HepG2 (cell line): ENCODE measurements around the gene PAPPA2. TPM values are rescaled to one million over a fixed set of nuclear protein-coding genes. Genes with fewer than 3 reads are reported as not detected.

Experiments used
- ATAC-seq: fragments of 200-7000 bp; cut with Tn5 transposase; 3 replicates; pipeline ENCODE4 v1.9.1; 2020; ENCODE audit warnings: mild to moderate bottlenecking, moderate library complexity
- BruUV-seq: library from RNA; stranded (reverse); fragments of 400-500 nt; replicated peaks from 2 replicates; lab custom pipeline; 2021; lab: Mats Ljungman, UMichigan
- CTCF ChIA-PET: fragments of 300-600 bp; formaldehyde crosslinking; extraction: SDS; loops from one replicate; lab custom pipeline; 2021; ENCODE audit warnings: low total read pairs, inconsistent platforms, low intra/inter-chr PET ratio; lab: Yijun Ruan, JAX
- POLR2A ChIA-PET: fragments of 350-600 bp; sonication (Branson Sonifier 250); formaldehyde crosslinking; loops from one replicate; lab custom pipeline; 2020; ENCODE audit warnings: antibody characterized with exemption, inconsistent platforms; lab: Yijun Ruan, JAX
- DNase-seq: peaks from one replicate; pipeline ENCODE4 v3.0.0-alpha.2; 2015; ENCODE audit warnings: low spot score
- FAIRE-seq: peaks from 3 replicates; lab custom pipeline; 2011; peaks lifted over from hg19 to GRCh38; lab: Jason Lieb, UNC
- H2AFZ ChIP-seq: one replicate; pipeline ENCODE4 v1.6.1; 2011; ENCODE audit warnings: low read length, inconsistent platforms
- H3K27ac ChIP-seq: fragments of 300-600 bp; 3 replicates; pipeline ENCODE4 v1.8.0; 2011; ENCODE audit warnings: mixed run types, mild to moderate bottlenecking, mixed read lengths, low read length, inconsistent platforms; ENCODE audit not compliant: insufficient read depth; ENCODE audit errors: extremely low read length
- H3K27me3 ChIP-seq, 2 experiments: fragments of 200-600 bp in 1 of 2; 2 replicates in 1 of 2; 3 replicates in 1 of 2; pipeline versions ENCODE4 v1.6.0 to v1.8.0; 2011; ENCODE audit warnings: low read length in 2 of 2, mild to moderate bottlenecking in 2 of 2, moderate library complexity in 2 of 2, inconsistent platforms in 1 of 2; ENCODE audit not compliant: insufficient read depth in 2 of 2, control insufficient read depth in 1 of 2
- H3K36me3 ChIP-seq, 2 experiments: fragments of 200-600 bp in 1 of 2; replicated peaks in 1 of 2; 2 replicates in 1 of 2; 3 replicates in 1 of 2; pipeline versions ENCODE4 v1.5.1 to v1.8.0; 2011; ENCODE audit warnings: low read length in 2 of 2, inconsistent platforms in 1 of 2; ENCODE audit not compliant: insufficient read depth in 2 of 2, control insufficient read depth in 1 of 2
- H3K4me1 ChIP-seq: 2 replicates; pipeline ENCODE4 v1.5.1; 2012; ENCODE audit warnings: low read length, inconsistent platforms; ENCODE audit not compliant: insufficient read depth
- H3K4me2 ChIP-seq: 2 replicates; pipeline ENCODE4 v1.6.0; 2011; ENCODE audit warnings: low read depth, low read length, inconsistent platforms
- H3K4me3 ChIP-seq, 3 experiments: fragments of 200-600 bp in 1 of 3; sonication (generic), shearing (Covaris generic) in 1 of 3; replicated peaks in 1 of 3; 2 replicates each; pipeline ENCODE4 v1.5.1; 2011 to 2016; ENCODE audit warnings: low read length in 3 of 3, inconsistent platforms in 2 of 3, low read depth in 2 of 3, mild to moderate bottlenecking in 2 of 3, control low read depth in 1 of 3, mixed read lengths in 1 of 3; ENCODE audit not compliant: insufficient read depth in 1 of 3
- H3K79me2 ChIP-seq: one replicate; pipeline ENCODE4 v1.6.1; 2011; ENCODE audit warnings: low read length, inconsistent platforms; ENCODE audit not compliant: insufficient read depth
- H3K9ac ChIP-seq: 2 replicates; pipeline ENCODE4 v1.6.0; 2011; ENCODE audit warnings: mild to moderate bottlenecking, low read depth, low read length, inconsistent platforms; ENCODE audit not compliant: insufficient read depth
- H3K9me3 ChIP-seq: 2 replicates; pipeline ENCODE4 v1.5.1; 2012; ENCODE audit warnings: mild to moderate bottlenecking, low read length
- H4K20me1 ChIP-seq: 2 replicates; pipeline ENCODE4 v1.6.0; 2011; ENCODE audit warnings: inconsistent platforms, mild to moderate bottlenecking, low read length, moderate library complexity; ENCODE audit not compliant: insufficient read depth
- GLI4 ChIP-seq: sonication (generic); formaldehyde crosslinking; IDR thresholded peaks from 2 replicates; pipeline ENCODE4 v1.5.1; 2020; ENCODE audit warnings: missing genetic modification reagents, mild to moderate bottlenecking, moderate library complexity, borderline replicate concordance
- HOXA7 ChIP-seq: sonication (generic); formaldehyde crosslinking; IDR thresholded peaks from 2 replicates; pipeline ENCODE4 v1.8.1; 2022; ENCODE audit warnings: mild to moderate bottlenecking, missing genetic modification reagents, moderate library complexity
- IKZF1 ChIP-seq: fragments of 450-650 bp; IDR thresholded peaks from 2 replicates; pipeline ENCODE4 v1.7.1; 2016
- NFIC ChIP-seq: IDR thresholded peaks from 2 replicates; pipeline ENCODE4 v1.6.1; 2012; ENCODE audit warnings: mild to moderate bottlenecking, low read length, inconsistent platforms
- NR2F1 ChIP-seq, 2 experiments: fragments of 450-650 bp in 1 of 2; formaldehyde crosslinking in 1 of 2; IDR thresholded peaks; 2 replicates each; pipeline versions ENCODE4 v1.5.0 to v1.6.1; 2016 to 2020; ENCODE audit warnings: mild to moderate bottlenecking in 1 of 2, missing compliant biosample characterization in 1 of 2, missing genetic modification reagents in 1 of 2, moderate library complexity in 1 of 2
- POLR2A ChIP-seq, 2 experiments: IDR thresholded peaks; 2 replicates each; pipeline ENCODE4 v1.6.1; 2011; ENCODE audit warnings: low read depth in 2 of 2, low read length in 2 of 2, mild to moderate bottlenecking in 1 of 2, moderate library complexity in 1 of 2; ENCODE audit not compliant: insufficient read depth in 1 of 2
- SMYD3 ChIP-seq: sonication (generic); formaldehyde crosslinking; IDR thresholded peaks from 2 replicates; pipeline ENCODE4 v1.8.1; 2023; ENCODE audit warnings: mild to moderate bottlenecking, missing genetic modification reagents
- TSC22D2 ChIP-seq: sonication (generic); formaldehyde crosslinking; IDR thresholded peaks from 2 replicates; pipeline ENCODE4 v1.5.1; 2020; ENCODE audit warnings: missing genetic modification reagents, mild to moderate bottlenecking, borderline replicate concordance
- WIZ ChIP-seq: sonication (generic); formaldehyde crosslinking; IDR thresholded peaks from 2 replicates; pipeline ENCODE4 v1.5.1; 2020; ENCODE audit warnings: mild to moderate bottlenecking, missing genetic modification reagents
- ZBTB46 ChIP-seq: sonication (generic); formaldehyde crosslinking; IDR thresholded peaks from 2 replicates; pipeline ENCODE4 v1.4.0; 2020; ENCODE audit warnings: mild to moderate bottlenecking, missing genetic modification reagents, borderline replicate concordance
- ZFP62 ChIP-seq: sonication (generic); formaldehyde crosslinking; IDR thresholded peaks from 2 replicates; pipeline ENCODE4 v1.4.0; 2020; ENCODE audit warnings: missing genetic modification reagents
- ZNF546 ChIP-seq: sonication (generic); formaldehyde crosslinking; conservative IDR thresholded peaks from 2 replicates; pipeline ENCODE4 v1.8.1; 2023; ENCODE audit warnings: mild to moderate bottlenecking, missing genetic modification reagents
- WGBS: methylation state at CpG from one replicate; pipeline ENCODE4 v1.1.6; 2017; ENCODE audit warnings: low lambda C conversion rate; 5-methylcytosine and 5-hydroxymethylcytosine counted together
- in situ Hi-C: cut with HindIII; loops from 2 replicates; pipeline ENCODE4 v1.10.0; 2017; ENCODE audit warnings: low pct_unique_long_range_greater_than_20kb; ENCODE audit not compliant: extremely low pct_ligation_motif_present
- intact Hi-C: fragments of 100-400 bp; cut with micrococcal nuclease; formaldehyde crosslinking; loops from one replicate; pipeline ENCODE4 v1.10.0; 2022; ENCODE audit not compliant: unreplicated experiment
- polyA plus RNA-seq, 8 experiments: library from polyadenylated mRNA; depleted of rRNA in 3 of 8; stranded (reverse) in 7 of 8; unstranded in 1 of 8; fragments of >200 nt; fragmentation: Illumina TruSeq in 4 of 8; extraction: Trizol in 4 of 8; gene quantifications; 2 replicates each; pipeline versions ENCODE4 v1.2.1 to v1.2.3, GENCODE V29; 2011 to 2016; ENCODE audit warnings: low read depth in 4 of 8, missing spikeins in 1 of 8, mixed read lengths in 1 of 8; ENCODE audit not compliant: insufficient read depth in 1 of 8
- total RNA-seq, 5 experiments: library from RNA; depleted of rRNA; stranded (reverse); fragments of >200 nt; fragmentation: Illumina TruSeq; extraction: Trizol; gene quantifications; 2 replicates each; pipeline ENCODE4 v1.2.3, GENCODE V29; 2016; ENCODE audit warnings: low read depth in 1 of 5
- TF ChIP-seq, protein P1 (sequence below): sonication (generic); formaldehyde crosslinking; IDR thresholded peaks from 2 replicates; pipeline ENCODE4 v1.5.1; 2020; ENCODE audit warnings: missing genetic modification reagents, mild to moderate bottlenecking, borderline replicate concordance

PAPPA2 gene
- total and polyA plus RNA-seq, 2 of the 13 experiments (the other 11 are each of a cell fraction or from before 2014, with no cell fraction given): 0.01 TPM; not detected in 1

GRCh38 chr1:176786274-176786673, 323.3 kb downstream of the PAPPA2 start:
- no peak overlapping the region for H3K4me2 ChIP-seq
- ChIA-PET POLR2A (no interaction called here), CTCF (no interaction called here)
- no peak overlapping the region for H3K27ac ChIP-seq
- no peak overlapping the region for H2AFZ ChIP-seq
- 0 out of 5 replicates have a peak, but pooled peaks cover 0 to 3% of the 10 kb centered on the region in 2 experiments for H3K27me3 ChIP-seq
- WGBS: 23% methylated on average over 4 of the region's 4 CpGs
- H3K79me2 ChIP-seq: no peaks in the 10 kb centered on the region
- H3K4me1 ChIP-seq: no peaks in the 10 kb centered on the region
- intact Hi-C loops (no loop called here), in situ Hi-C loops (no loop called here)
- no peaks in the 10 kb centered on the region for H3K9me3 ChIP-seq
- H3K9ac ChIP-seq: no peak overlapping the region
- no TSS peak for BruUV-seq
- no peaks in the 10 kb centered on the region for H3K36me3 ChIP-seq
- no peak overlapping the region for H3K4me3 ChIP-seq
- TF ChIP-seq POLR2A (IDR thresholded peaks at IDR 0.05; ENCODE audit: insufficient read depth in 1 of 2, low read depth in 2 of 2, low read length in 2 of 2) (no peak), NFIC (no peak), GLI4 (CRISPR knock-in tag) (no peak), SMYD3 (no peak), ZNF546 (CRISPR knock-in tag) (no peak)
- TF ChIP-seq, protein P1, sequence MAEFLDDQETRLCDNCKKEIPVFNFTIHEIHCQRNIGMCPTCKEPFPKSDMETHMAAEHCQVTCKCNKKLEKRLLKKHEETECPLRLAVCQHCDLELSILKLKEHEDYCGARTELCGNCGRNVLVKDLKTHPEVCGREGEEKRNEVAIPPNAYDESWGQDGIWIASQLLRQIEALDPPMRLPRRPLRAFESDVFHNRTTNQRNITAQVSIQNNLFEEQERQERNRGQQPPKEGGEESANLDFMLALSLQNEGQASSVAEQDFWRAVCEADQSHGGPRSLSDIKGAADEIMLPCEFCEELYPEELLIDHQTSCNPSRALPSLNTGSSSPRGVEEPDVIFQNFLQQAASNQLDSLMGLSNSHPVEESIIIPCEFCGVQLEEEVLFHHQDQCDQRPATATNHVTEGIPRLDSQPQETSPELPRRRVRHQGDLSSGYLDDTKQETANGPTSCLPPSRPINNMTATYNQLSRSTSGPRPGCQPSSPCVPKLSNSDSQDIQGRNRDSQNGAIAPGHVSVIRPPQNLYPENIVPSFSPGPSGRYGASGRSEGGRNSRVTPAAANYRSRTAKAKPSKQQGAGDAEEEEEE (CRISPR knock-in tag): no peak
- TF ChIP-seq, all 625 proteins: peak for 0
- no peak for DNase-seq
- no peaks in the 10 kb centered on the region for H4K20me1 ChIP-seq
- FAIRE-seq: no peak
- ATAC-seq: no peak

- Histone ChIP-seq H4K20me1 (no peaks in the 10 kb centered on the region), H3K79me2 (no peaks in the 10 kb centered on the region), H3K4me1 (no peaks in the 10 kb centered on the region), H3K9me3 (no peaks in the 10 kb centered on the region), H2AFZ (no peak overlapping the region), H3K9ac (no peak overlapping the region), H3K27me3 (no peaks in the 10 kb centered on the region), H3K4me2 (no peak overlapping the region), H3K36me3 (no peaks in the 10 kb centered on the region), H3K27ac (no peak overlapping the region), H3K4me3 (no peak overlapping the region)
- intact Hi-C loops (no loop called here), in situ Hi-C loops (no loop called here)
- FAIRE-seq (no peak), DNase-seq (no peak), ATAC-seq (no peak)
- WGBS: 0% methylated on average over 1 of the region's 1 CpG
- ChIA-PET CTCF (no interaction called here), POLR2A (no interaction called here)
- BruUV-seq: no TSS peak
- TF ChIP-seq ZBTB46 (CRISPR knock-in tag): no peak
- TF ChIP-seq TSC22D2 (CRISPR knock-in tag): no peak
- TF ChIP-seq WIZ: no peak
- TF ChIP-seq ZFP62 (CRISPR knock-in tag): no peak
- no peak for TF ChIP-seq NR2F1 (CRISPR knock-in tag; IDR thresholded peaks at IDR 0.05)
- no peak for TF ChIP-seq HOXA7 (CRISPR knock-in tag)
- TF ChIP-seq IKZF1: no peak
These were observed 326.7 kb downstream of the PAPPA2 start for GRCh38 chr1:176789571-176790090.
